GM23338 (cell line): ENCODE results near the gene RNF150. TPM values are rescaled to one million over a fixed set of nuclear protein-coding genes. Genes with fewer than 3 reads are reported as not detected.

ENCODE experiments used
- ATAC-seq: fragments of 200-7000 bp; cut with Tn5 transposase; 3 replicates; pipeline ENCODE4 v1.9.1; 2020
- DNase-seq: peaks from one replicate; pipeline ENCODE4 v3.0.0-alpha.2; 2015; ENCODE audit warnings: low spot score
- H2AFZ ChIP-seq: fragments of 200-600 bp; sonication (generic); 2 replicates; pipeline ENCODE4 v1.8.0; 2016; ENCODE audit warnings: antibody characterized with exemption, mild to moderate bottlenecking, moderate library complexity
- H3F3A ChIP-seq: fragments of 200-600 bp; sonication (generic); replicated peaks from 2 replicates; pipeline ENCODE4 v1.8.0; 2017; ENCODE audit warnings: antibody characterized with exemption, mixed run types, low read depth
- H3K27ac ChIP-seq: fragments of 200-600 bp; sonication (generic); 2 replicates; pipeline ENCODE4 v1.6.1; 2016; ENCODE audit warnings: low read depth
- H3K27me3 ChIP-seq: fragments of 200-600 bp; sonication (generic); 2 replicates; pipeline ENCODE4 v1.8.0; 2016; ENCODE audit warnings: mild to moderate bottlenecking, mixed run types, moderate library complexity; ENCODE audit not compliant: insufficient read depth
- H3K36me3 ChIP-seq: fragments of 200-600 bp; sonication (generic); 2 replicates; pipeline ENCODE4 v1.8.0; 2016; ENCODE audit warnings: mild to moderate bottlenecking; ENCODE audit not compliant: insufficient read depth
- H3K4me1 ChIP-seq: fragments of 200-600 bp; sonication (generic); 2 replicates; pipeline ENCODE4 v1.8.0; 2016; ENCODE audit warnings: mild to moderate bottlenecking, moderate library complexity; ENCODE audit not compliant: insufficient read depth
- H3K4me2 ChIP-seq: fragments of 200-600 bp; sonication (generic); 2 replicates; pipeline ENCODE4 v1.7.1; 2017; ENCODE audit warnings: mixed run types
- H3K4me3 ChIP-seq: fragments of 200-600 bp; sonication (generic); 2 replicates; pipeline ENCODE4 v1.6.1; 2016; ENCODE audit warnings: mixed run types
- H3K79me2 ChIP-seq: fragments of 200-600 bp; sonication (generic); replicated peaks from 2 replicates; pipeline ENCODE4 v1.8.0; 2017; ENCODE audit warnings: mild to moderate bottlenecking; ENCODE audit not compliant: insufficient read depth
- H3K9me2 ChIP-seq: fragments of 200-600 bp; sonication (generic); 2 replicates; pipeline ENCODE4 v1.8.0; 2017; ENCODE audit not compliant: insufficient read depth
- H4K20me1 ChIP-seq: fragments of 200-600 bp; sonication (generic); replicated peaks from 2 replicates; pipeline ENCODE4 v1.8.0; 2017; ENCODE audit warnings: mild to moderate bottlenecking; ENCODE audit not compliant: insufficient read depth
- H3K27ac Mint-ChIP-seq: 2 replicates; pipeline ENCODE4 v1.8.0; 2020; ENCODE audit warnings: inconsistent platforms, mild to moderate bottlenecking, moderate library complexity, mixed read lengths
- H3K27me3 Mint-ChIP-seq: 3 replicates; pipeline ENCODE4 v1.8.0; 2022; ENCODE audit warnings: low read depth, mild to moderate bottlenecking, moderate library complexity, mixed read lengths, inconsistent platforms; ENCODE audit not compliant: insufficient read depth, poor library complexity
- H3K36me3 Mint-ChIP-seq: 3 replicates; pipeline ENCODE4 v1.8.0; 2021; ENCODE audit warnings: low read depth, mild to moderate bottlenecking, inconsistent platforms, moderate library complexity, mixed read lengths
- H3K4me1 Mint-ChIP-seq: 3 replicates; pipeline ENCODE4 v1.8.0; 2020; ENCODE audit warnings: mild to moderate bottlenecking, inconsistent platforms, mixed read lengths
- H3K4me3 Mint-ChIP-seq: 3 replicates; pipeline ENCODE4 v1.8.0; 2021; ENCODE audit warnings: moderate library complexity, mild to moderate bottlenecking, inconsistent platforms, mixed read lengths
- H3K9me3 Mint-ChIP-seq: 3 replicates; pipeline ENCODE4 v1.8.0; 2020; ENCODE audit warnings: moderate library complexity, mild to moderate bottlenecking, inconsistent platforms, mixed read lengths
- CREB1 ChIP-seq: fragments of 250-450 bp; sonication (Bioruptor Pico); IDR thresholded peaks from 2 replicates; pipeline ENCODE4 v1.5.0; 2020; ENCODE audit warnings: low read depth, mild to moderate bottlenecking, moderate library complexity
- CTCF ChIP-seq, 2 experiments: fragments of 200-600 bp in 1 of 2; sonication (generic) in 1 of 2; conservative IDR thresholded peaks; 2 replicates each; pipeline versions ENCODE4 v1.5.1 to v1.6.1; 2016 to 2017; ENCODE audit warnings: antibody characterized with exemption in 2 of 2, low read depth in 2 of 2, mild to moderate bottlenecking in 2 of 2, moderate library complexity in 1 of 2
- ETS1 ChIP-seq: IDR thresholded peaks from 2 replicates; pipeline ENCODE4 v1.6.1; 2016; ENCODE audit warnings: antibody characterized with exemption
- EZH2 ChIP-seq: fragments of 200-600 bp; sonication (generic); IDR thresholded peaks from one replicate; pipeline ENCODE4 v1.8.0; 2017; ENCODE audit warnings: antibody characterized with exemption, mild to moderate bottlenecking, low read depth; ENCODE audit not compliant: unreplicated experiment
- EZH2phosphoT487 ChIP-seq: fragments of 200-600 bp; sonication (generic); IDR thresholded peaks from one replicate; pipeline ENCODE4 v1.8.1; 2018; ENCODE audit warnings: antibody characterized with exemption; ENCODE audit not compliant: unreplicated experiment
- JUNB ChIP-seq: IDR thresholded peaks from one replicate; pipeline ENCODE4 v1.6.1; 2016; ENCODE audit warnings: antibody characterized with exemption; ENCODE audit not compliant: unreplicated experiment
- NANOG ChIP-seq: IDR thresholded peaks from 2 replicates; pipeline ENCODE4 v1.6.1; 2016; ENCODE audit warnings: antibody characterized with exemption, borderline replicate concordance
- POLR2AphosphoS5 ChIP-seq: IDR thresholded peaks from 2 replicates; pipeline ENCODE4 v1.6.1; 2016; ENCODE audit warnings: antibody characterized with exemption, low read depth
- REST ChIP-seq: IDR thresholded peaks from one replicate; pipeline ENCODE4 v1.6.1; 2018; ENCODE audit warnings: antibody characterized with exemption; ENCODE audit not compliant: unreplicated experiment
- STAT1 ChIP-seq: IDR thresholded peaks from one replicate; pipeline ENCODE4 v1.6.1; 2016; ENCODE audit warnings: antibody characterized with exemption; ENCODE audit not compliant: unreplicated experiment
- ZNF114 ChIP-seq: fragments of 250-450 bp; sonication (Bioruptor Pico); IDR thresholded peaks from 2 replicates; pipeline ENCODE4 v1.5.0; 2020; ENCODE audit warnings: mild to moderate bottlenecking, moderate library complexity
- ZNF331 ChIP-seq: fragments of 250-450 bp; sonication (Bioruptor Pico); IDR thresholded peaks from 2 replicates; pipeline ENCODE4 v1.5.0; 2020; ENCODE audit warnings: low read depth, mild to moderate bottlenecking, moderate library complexity
- ZNF462 ChIP-seq: fragments of 250-450 bp; sonication (Bioruptor Pico); IDR thresholded peaks from 2 replicates; pipeline ENCODE4 v1.5.0; 2020; ENCODE audit warnings: mild to moderate bottlenecking, moderate library complexity
- polyA plus RNA-seq: library from polyadenylated mRNA; unstranded; fragments of >200 nt; fragmentation: Nextera tagmentation; extraction: Ambion mirVana; gene quantifications from 2 replicates; pipeline ENCODE4 v1.2.1, GENCODE V29; 2016
- total RNA-seq: library from RNA; depleted of rRNA; stranded (reverse); fragments of >200 nt; shearing (Covaris generic); gene quantifications from 2 replicates; pipeline ENCODE4 v1.2.3, GENCODE V29; 2014

The RNF150 gene
- total and polyA plus RNA-seq, 2 experiments from 2014 or later = 1.3 to 6.1 TPM

GRCh38 chr4:140854168-140854567 is 279.1 kb downstream of the RNF150 start:
- no peaks in the 10 kb centered on the region for H3K27me3 ChIP-seq
- no peaks in the 10 kb centered on the region for H3K9me3 Mint-ChIP-seq

More at GRCh38 chr4:140854168-140854567, 279.1 kb downstream of the RNF150 start:
- Histone ChIP-seq H3F3A (no peaks in the 10 kb centered on the region), H3K27ac (no peak overlapping the region), H3K9me2 (no peaks in the 10 kb centered on the region), H3K4me3 (no peak overlapping the region), H3K36me3 (no peaks in the 10 kb centered on the region), H3K4me1 (no peaks in the 10 kb centered on the region), H3K79me2 (no peaks in the 10 kb centered on the region), H3K4me2 (no peak overlapping the region), H4K20me1 (no peaks in the 10 kb centered on the region), H2AFZ (no peak overlapping the region)
- H3K4me3 Mint-ChIP-seq = no peak overlapping the region
- peaks cover 7% of the 10 kb centered on the region; the same call in 2 of the 3 replicates for H3K4me1 Mint-ChIP-seq
- no peak overlapping the region for H3K27ac Mint-ChIP-seq
- no peaks in the 10 kb centered on the region for H3K36me3 Mint-ChIP-seq
- TF ChIP-seq ZNF462 (CRISPR knock-in tag) = no peak
- no peak for TF ChIP-seq REST
- no peak for TF ChIP-seq EZH2
- no peak for TF ChIP-seq CTCF (conservative IDR thresholded peaks at IDR 0.05; ENCODE audit: low read depth in 2 of 2)
- TF ChIP-seq NANOG = no peak
- TF ChIP-seq CREB1 (CRISPR knock-in tag) = no peak
- no peak for TF ChIP-seq ETS1
- no peak for TF ChIP-seq ZNF114 (CRISPR knock-in tag)
- no peak for TF ChIP-seq ZNF331 (CRISPR knock-in tag)
- no peak for TF ChIP-seq STAT1
- TF ChIP-seq POLR2AphosphoS5 = no peak
- no peak for TF ChIP-seq EZH2phosphoT487
- no peak for TF ChIP-seq JUNB
- no peak for ATAC-seq
- no peak for DNase-seq
- H3K27me3 Mint-ChIP-seq = peaks cover 6% of the 10 kb centered on the region
